Right atrium auricular region (tissue), 2 donors: ENCODE measurements around the gene LPP. TPM values are rescaled to one million over a fixed set of nuclear protein-coding genes. Genes with fewer than 3 reads are reported as not detected.
"Not testable (repeated sequence)": the region's sequence is repeated elsewhere in the genome, so short reads cannot be mapped to it uniquely, and the experiment has no call there.

ENCODE experiments used
- DNase-seq: peaks from one replicate; pipeline ENCODE4 v3.0.0-alpha.2; 2019; ENCODE audit warnings: low spot score
- H3K27ac ChIP-seq, 2 donors: fragments of 200-600 bp; sonication (generic); 1 replicate in 1 of 2; 2 replicates in 1 of 2; pipeline ENCODE4 v1.5.1; 2016 to 2019
- H3K27me3 ChIP-seq, 2 donors: fragments of 200-600 bp; sonication (generic); one replicate each; pipeline versions ENCODE4 v1.5.1 to v1.6.0; 2017 to 2019
- H3K36me3 ChIP-seq: fragments of 200-600 bp; sonication (generic); one replicate; pipeline ENCODE4 v1.5.1; 2016
- H3K4me1 ChIP-seq, 2 donors: fragments of 200-600 bp; sonication (generic); one replicate each; pipeline versions ENCODE4 v1.5.1 to v1.6.0; 2017 to 2019
- H3K4me3 ChIP-seq, 2 donors: fragments of 200-600 bp; sonication (generic); 1 replicate in 1 of 2; 2 replicates in 1 of 2; pipeline ENCODE4 v1.5.1; 2017 to 2019; ENCODE audit warnings: mild to moderate bottlenecking in 1 of 2, moderate library complexity in 1 of 2
- H3K9me3 ChIP-seq, 2 donors: fragments of 200-600 bp; sonication (generic); one replicate each; pipeline ENCODE4 v1.5.1; 2019
- total RNA-seq, 2 donors: library from RNA; depleted of rRNA; stranded (reverse); fragments of >200 nt; gene quantifications; one replicate each; pipeline ENCODE4 v1.1.0, GENCODE V29; 2016
- TF ChIP-seq, protein P1 (sequence below), 2 donors: fragments of 200-600 bp; sonication (generic); IDR thresholded peaks; one replicate each; pipeline ENCODE4 v1.5.1; 2019; ENCODE audit warnings: antibody characterized with exemption in 2 of 2

LPP gene
- total RNA-seq, 2 donors from 2014 or later: 117 to 186 TPM

DNA sequence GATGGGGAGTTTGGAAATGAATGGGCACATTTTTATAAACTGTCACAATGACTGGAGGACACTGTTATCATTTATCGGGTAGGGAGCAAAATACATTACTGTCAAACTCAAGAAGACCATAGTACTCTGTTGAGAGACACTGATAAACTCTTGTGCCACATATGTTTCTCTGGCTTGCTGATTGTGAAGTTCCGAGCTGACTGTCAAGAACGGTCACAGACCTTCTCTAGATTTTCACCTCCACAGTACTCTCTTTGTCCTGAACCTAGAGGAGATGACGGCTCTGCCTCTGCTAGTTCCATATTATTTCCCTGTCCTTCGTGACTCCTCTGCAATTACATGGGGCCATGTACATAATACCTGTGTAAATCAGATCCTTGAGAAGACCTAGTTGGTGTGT is 451.9 kb downstream of the LPP start:
- TF ChIP-seq, protein P1, sequence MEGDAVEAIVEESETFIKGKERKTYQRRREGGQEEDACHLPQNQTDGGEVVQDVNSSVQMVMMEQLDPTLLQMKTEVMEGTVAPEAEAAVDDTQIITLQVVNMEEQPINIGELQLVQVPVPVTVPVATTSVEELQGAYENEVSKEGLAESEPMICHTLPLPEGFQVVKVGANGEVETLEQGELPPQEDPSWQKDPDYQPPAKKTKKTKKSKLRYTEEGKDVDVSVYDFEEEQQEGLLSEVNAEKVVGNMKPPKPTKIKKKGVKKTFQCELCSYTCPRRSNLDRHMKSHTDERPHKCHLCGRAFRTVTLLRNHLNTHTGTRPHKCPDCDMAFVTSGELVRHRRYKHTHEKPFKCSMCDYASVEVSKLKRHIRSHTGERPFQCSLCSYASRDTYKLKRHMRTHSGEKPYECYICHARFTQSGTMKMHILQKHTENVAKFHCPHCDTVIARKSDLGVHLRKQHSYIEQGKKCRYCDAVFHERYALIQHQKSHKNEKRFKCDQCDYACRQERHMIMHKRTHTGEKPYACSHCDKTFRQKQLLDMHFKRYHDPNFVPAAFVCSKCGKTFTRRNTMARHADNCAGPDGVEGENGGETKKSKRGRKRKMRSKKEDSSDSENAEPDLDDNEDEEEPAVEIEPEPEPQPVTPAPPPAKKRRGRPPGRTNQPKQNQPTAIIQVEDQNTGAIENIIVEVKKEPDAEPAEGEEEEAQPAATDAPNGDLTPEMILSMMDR (IDR thresholded peaks at IDR 0.05): no peak
- Histone ChIP-seq H3K9me3 (peaks cover 0 to 7% of the 10 kb centered on the region in 2 donors), H3K27me3 (no peaks in the 10 kb centered on the region), H3K27ac (peak overlapping the region; percentile 14 to 63), H3K4me1 (peaks cover 0 to 12% of the 10 kb centered on the region in 2 donors), H3K36me3 (peaks cover 20% of the 10 kb centered on the region), H3K4me3 (no peak overlapping the region)
- DNase-seq: no peak

GRCh38 chr3:188607805-188608315 is 453.9 kb downstream of the LPP start:
- Histone ChIP-seq H3K9me3 (peaks cover 0 to 7% of the 10 kb centered on the region in 2 donors), H3K27ac (peak overlapping the region in 1 of 2 donors; percentile 63), H3K4me1 (peaks cover 0 to 12% of the 10 kb centered on the region in 2 donors), H3K27me3 (no peaks in the 10 kb centered on the region), H3K36me3 (peaks cover 20% of the 10 kb centered on the region), H3K4me3 (no peak overlapping the region)
- DNase-seq: no peak
- TF ChIP-seq, protein P1 (IDR thresholded peaks at IDR 0.05): no peak

- Histone ChIP-seq H3K36me3 (peaks cover 20% of the 10 kb centered on the region), H3K9me3 (peaks cover 0 to 7% of the 10 kb centered on the region in 2 donors), H3K27me3 (no peaks in the 10 kb centered on the region), H3K4me3 (no peak overlapping the region), H3K4me1 (peaks cover 0 to 12% of the 10 kb centered on the region in 2 donors), H3K27ac (no peak overlapping the region)
- DNase-seq: no peak
- TF ChIP-seq, protein P1 (IDR thresholded peaks at IDR 0.05): no peak
Measured at GRCh38 chr3:188608401-188608800, 454.4 kb downstream of the LPP start.

DNA sequence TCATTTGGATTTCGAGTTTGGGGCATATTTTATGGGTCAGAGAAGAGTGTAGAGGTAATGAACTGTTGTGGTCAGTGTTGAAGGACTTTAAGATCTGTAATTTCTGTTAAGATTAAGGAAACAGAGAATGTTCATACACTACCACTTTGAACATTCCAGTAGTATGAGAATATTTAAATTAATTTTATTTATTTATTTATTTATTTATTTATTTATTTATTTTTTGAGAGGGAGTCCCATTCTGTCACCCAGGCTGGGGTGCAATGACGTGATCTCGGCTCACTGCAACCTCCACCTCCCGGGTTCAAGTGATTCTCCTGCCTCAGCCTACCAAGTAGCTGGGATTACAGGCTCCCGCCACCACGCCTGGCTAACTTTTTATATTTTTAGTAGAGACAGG is 459.8 kb downstream of the LPP start:
- H3K9me3 ChIP-seq, DNase-seq, H3K27me3 ChIP-seq, H3K4me1 ChIP-seq, H3K4me3 ChIP-seq, H3K27ac ChIP-seq: not testable (repeated sequence)
- H3K36me3 ChIP-seq: peaks cover 20% of the 10 kb centered on the region

DNA sequence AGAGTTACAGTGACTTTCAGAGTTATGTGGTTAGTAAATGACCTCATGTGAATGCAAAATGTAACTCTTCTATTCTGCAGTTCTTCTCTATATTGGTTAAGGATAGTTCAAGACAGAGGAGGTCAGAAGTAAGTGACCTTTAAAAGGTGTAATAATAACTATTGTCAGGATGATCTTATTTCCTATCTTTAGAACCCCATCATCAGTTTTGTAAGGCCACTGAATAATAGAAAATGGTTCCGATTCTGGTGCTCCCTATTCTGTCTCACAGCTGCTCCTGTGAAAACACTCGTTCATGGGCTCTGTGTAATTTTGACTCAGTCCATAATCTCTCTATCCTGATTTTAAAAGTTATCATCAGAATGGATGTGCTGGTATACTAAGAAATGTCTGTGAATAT is 463.3 kb downstream of the LPP start:
- TF ChIP-seq, protein P1 (IDR thresholded peaks at IDR 0.05): no peak
- H3K4me1 ChIP-seq: no peaks in the 10 kb centered on the region
- no peaks in the 10 kb centered on the region for H3K27me3 ChIP-seq
- H3K36me3 ChIP-seq: no peaks in the 10 kb centered on the region
- no peaks in the 10 kb centered on the region for H3K9me3 ChIP-seq
- H3K4me3 ChIP-seq: no peak overlapping the region
- no peak overlapping the region for H3K27ac ChIP-seq
- no peak for DNase-seq

- Histone ChIP-seq H3K4me1 (no peaks in the 10 kb centered on the region), H3K27ac (no peak overlapping the region), H3K9me3 (no peaks in the 10 kb centered on the region), H3K4me3 (no peak overlapping the region), H3K27me3 (no peaks in the 10 kb centered on the region), H3K36me3 (no peaks in the 10 kb centered on the region)
- TF ChIP-seq, protein P1 (IDR thresholded peaks at IDR 0.05): no peak
- DNase-seq: no peak
Measured at GRCh38 chr3:188617988-188618701, 464.2 kb downstream of the LPP start.
